ENCODE measurements around the gene NAXD. TPM values are rescaled to one million over a fixed set of nuclear protein-coding genes. Genes with fewer than 3 reads are reported as not detected.
A peak's percentile ranks its signal among the peaks of the same experiment; 100 is the strongest.
"Not testable (repeated sequence)": the region's sequence is repeated elsewhere in the genome, so short reads cannot be mapped to it uniquely, and the experiment has no call there.

Gene NAXD
- total RNA-seq, 1 donor from 2014 or later = 27.9 TPM

DNA sequence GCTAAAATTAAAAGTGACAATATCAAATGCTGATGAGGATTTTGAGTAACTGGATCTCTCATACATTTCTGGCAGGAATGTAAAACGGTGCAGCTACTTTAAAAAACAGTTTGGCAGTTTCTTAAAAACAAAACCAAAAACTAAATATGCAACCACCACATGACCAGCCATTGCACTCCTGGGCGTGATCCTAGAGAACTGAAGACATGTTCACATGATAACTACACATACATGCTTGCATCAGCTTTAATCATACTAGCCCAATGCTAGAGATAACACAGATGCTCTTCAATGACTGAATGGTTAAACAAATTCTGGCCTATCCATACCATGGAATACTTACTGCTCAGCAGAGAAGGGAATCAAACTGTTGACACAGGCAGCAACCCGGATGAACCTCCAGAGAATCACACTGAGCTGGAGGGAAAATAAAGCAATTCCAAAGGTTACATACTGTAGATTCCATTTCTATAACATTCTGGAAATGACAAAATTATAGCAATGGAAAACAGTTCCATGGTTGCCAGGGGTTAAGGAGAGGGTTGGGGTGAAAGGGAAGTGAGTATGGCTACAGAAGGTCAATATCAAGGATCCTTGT lies 25.5 kb upstream of the NAXD start:
- ATAC-seq (no peak), DNase-seq (ENCODE audit: missing footprints) (no peak)
- intact Hi-C loops (cut with DNase I) = loop anchor here (5.0 kb wide), 1 partner anchor 462 kb away; no protein-coding TSS in a partner anchor

DNA sequence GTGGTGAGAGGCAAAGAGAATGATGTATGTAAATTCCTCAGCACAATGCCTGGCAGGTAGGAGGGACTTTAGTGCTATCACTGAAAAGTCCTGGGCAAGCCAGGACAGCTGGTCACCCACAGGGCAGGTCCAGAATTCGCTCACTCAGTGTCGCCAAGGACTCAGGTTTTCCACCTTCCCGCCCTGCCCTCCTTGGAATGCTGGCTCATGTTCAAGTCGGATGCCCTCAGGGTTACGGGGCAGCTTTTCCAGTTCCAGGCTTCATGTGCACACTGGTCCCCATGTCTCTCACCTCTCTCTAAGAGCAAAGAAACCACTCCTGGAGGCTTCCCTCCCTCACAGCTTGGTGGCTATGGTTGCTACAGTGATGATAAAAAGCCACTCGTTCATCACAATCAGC lies 24.8 kb upstream of the NAXD start:
- ATAC-seq = no peak
- no peak for DNase-seq (ENCODE audit: missing footprints)
- intact Hi-C loops (cut with DNase I) = loop anchor here (5.0 kb wide), 1 partner anchor 462 kb away; no protein-coding TSS in a partner anchor

DNA sequence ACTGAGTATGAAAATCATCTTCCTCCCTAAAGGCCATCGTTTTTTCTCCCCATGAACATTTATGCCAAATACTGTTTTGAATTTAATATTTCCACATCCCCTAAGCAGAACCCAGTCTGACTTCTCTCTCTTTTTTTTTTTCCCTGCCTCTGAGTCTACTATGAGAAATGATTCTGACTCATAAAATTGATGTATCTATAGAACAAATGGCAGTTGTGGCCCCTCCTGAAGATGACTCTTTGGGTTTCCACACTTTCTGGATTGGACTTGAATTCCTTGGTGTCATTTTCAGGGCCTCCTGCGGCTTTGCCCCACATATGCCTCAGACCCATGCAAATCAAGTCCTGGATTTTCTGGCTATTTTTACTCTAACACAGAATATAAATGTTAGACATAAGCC lies 22.7 kb upstream of the NAXD start:
- DNase-seq (ENCODE audit: missing footprints) = no peak
- no peak for ATAC-seq
- intact Hi-C loops (cut with DNase I) = loop anchor here (1.0 to 5.0 kb wide), 2 partner anchors 227 to 460 kb away; no protein-coding TSS in a partner anchor

DNA sequence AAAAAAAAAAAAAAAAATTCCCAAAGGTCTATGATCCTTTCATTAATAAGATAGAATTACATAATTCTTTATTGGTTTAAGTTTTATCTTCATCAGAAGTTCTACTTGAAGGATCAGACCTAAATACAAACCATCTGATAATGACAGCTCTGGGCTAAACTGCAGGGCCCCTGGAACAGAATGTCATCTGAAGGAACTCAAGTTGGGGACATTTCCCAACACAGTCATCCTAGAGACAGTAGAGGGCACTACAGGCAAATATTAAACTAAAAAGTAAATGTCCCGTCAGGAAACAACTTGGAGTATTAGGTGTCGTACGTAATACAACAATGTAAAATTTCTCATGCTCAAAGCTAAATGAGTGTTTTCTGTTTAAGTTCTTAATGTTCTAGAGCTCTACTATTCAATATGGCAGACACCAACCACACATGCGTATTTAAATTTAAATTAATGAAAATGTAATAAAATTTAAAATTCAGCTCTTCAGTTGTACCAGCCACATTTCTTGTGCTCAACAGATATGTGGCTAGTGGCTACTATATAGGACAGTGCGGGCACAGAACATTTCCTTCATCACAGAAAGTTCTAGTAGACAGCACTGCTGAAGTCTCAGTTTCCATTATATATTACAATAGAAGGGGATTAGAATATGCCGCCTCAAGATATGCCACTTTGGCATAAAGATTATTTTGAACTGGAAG lies 21.8 kb upstream of the NAXD start:
- DNase-seq (ENCODE audit: missing footprints) (no peak), ATAC-seq (peak; percentile 80)
- intact Hi-C loops (cut with DNase I) = loop anchor here (1.0 to 5.0 kb wide), 2 partner anchors 226 to 459 kb away; no protein-coding TSS in a partner anchor

DNA sequence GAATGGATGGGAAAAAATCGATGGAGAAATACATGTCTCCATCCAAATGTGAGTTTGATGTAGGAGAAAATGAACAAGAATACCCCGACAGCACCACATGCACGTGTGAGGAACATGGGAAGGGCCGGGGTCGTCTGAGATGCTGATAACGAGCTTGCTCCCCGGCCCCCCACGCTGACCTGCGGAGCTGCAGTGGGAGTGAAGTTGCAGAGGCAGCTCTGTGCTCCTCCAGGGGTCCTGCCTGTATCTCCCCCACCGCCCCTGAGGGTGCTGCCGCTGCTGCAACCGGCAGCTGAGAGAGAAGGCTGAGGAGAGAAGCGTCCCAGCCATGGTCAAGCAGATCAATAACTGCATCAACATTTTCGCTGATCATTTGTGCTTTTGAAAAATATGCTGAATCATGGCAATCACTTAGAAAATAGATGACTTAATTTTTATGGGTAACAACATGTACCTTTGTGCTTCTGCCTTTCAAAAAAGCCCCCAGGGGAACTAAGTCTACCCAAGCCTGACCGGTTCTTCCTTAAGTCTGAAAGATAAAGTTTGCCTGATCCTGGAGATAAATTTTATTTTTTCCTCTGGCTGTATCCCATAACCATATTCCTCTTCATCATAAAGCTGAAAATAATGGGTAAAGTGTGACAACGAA lies 18.2 kb upstream of the NAXD start:
- intact Hi-C loops (cut with DNase I) = no loop called here
- ATAC-seq (no peak), DNase-seq (ENCODE audit: missing footprints) (no peak)

DNA sequence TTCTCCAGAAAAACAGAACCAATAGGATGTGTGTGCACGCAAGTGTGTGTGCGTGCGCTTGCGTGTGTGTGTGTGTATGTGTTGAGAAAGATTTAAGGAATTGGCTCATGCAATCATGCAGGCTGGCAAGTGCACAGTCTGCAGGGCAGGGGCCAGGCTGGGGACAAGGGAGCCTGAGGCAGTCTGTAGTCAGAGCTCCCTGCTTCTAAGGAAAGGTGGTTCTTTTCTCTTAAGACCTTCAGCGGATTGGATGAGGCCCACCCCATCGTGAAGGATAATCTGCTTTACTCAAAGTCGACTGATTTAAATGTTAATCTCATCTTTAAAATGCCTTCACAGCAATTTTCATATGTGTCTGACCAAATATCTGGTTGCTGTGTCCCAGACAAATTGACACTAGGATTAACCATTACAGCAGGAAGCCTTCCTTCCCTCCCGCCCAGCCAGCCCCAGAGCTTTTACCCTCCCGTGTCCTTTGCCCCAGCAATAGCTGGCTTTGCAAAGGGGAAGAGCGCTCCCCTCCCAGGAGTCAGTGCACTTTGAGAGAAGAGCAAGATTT lies 15.0 kb upstream of the NAXD start:
- DNase-seq (ENCODE audit: missing footprints) (no peak), ATAC-seq (no peak)
- intact Hi-C loops (cut with DNase I) = no loop called here

DNA sequence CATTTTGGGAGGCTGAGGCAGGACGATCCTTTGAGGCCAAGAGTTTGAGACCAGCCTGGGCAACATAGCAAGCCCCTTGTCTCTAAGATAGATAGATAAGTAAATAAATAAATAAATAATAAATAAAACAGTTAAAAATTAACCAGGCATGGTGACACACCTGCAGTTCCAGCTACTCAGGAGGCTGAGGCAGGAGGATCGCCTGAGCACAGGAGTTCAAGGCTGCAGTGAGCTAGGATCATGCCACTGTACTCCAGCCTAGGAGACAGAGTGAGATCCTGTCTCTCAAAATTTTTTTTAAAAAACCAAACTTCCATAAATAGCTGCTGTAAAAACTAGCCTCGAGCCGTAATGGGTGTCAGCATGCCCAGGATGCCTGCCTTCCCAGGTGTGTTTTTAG lies 14.4 kb upstream of the NAXD start:
- intact Hi-C loops (cut with DNase I) = no loop called here
- DNase-seq (ENCODE audit: missing footprints) = no peak
- no peak for ATAC-seq

DNA sequence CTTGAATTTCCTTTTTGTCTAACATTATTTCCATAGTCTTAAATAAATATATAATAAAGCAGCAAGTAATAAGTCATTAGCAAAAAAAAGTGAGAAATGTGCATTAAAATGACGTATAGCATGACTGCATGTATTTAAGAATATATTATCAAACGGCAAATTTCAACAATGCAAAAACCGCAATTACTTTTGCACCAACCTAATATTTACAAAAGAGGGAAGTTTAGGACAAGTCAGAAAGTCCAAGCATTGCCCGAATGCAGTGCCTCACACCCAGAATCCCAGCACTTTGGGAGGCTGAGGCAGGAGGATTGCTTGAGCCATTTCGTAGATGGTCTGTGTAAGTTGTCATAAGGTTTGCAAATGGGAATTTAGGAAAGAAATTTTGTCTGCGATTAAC lies 10.2 kb upstream of the NAXD start:
- DNase-seq (ENCODE audit: missing footprints) = no peak
- no peak for ATAC-seq
- intact Hi-C loops (cut with DNase I) = no loop called here

DNA sequence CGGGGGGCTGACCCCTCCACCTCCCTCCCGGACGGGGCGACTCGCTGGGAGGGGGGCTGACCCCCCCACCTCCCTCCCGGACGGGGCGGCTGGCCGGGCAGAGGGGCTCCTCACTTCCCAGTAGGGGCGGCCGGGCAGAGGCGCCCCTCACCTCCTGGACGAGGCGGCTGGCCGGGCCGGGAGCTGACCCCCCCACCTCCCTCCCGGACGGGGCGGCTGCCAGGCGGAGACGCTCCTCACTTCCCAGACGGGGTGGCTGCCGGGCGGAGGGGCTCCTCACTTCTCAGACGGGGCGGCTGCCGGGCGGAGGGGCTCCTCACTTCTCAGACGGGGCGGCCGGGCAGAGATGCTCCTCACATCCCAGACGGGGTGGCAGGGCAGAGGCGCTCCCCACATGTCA lies 9.1 kb upstream of the NAXD start:
- intact Hi-C loops (cut with DNase I); ATAC-seq; DNase-seq (ENCODE audit: missing footprints): not testable (repeated sequence)

DNA sequence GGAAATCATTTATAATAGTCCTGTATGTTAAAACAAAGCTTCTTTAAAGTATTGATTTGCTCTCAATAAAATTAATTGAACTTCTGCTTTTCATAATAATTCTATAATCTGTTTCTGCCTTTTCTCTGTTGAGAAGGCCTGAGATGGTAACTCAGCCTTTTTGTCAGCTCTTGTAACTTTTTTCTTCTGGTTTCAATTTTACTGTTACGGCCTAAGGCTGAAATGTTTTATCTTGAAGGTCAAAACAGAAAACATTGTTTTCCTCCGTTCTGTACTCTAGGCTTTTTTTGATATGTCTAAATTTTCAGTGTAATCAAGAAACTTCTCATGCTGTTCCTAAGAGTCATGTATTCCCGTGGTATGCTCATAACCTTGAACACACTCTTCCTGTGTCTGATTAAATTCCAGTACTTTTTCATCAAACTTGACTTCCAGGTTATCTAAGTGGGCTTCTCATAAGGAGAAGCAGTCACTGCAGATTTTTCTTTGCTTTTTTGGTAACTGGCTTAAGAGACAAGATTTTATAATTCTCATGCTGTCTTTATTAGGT lies 7.6 kb upstream of the NAXD start:
- DNase-seq (ENCODE audit: missing footprints) (no peak), ATAC-seq (no peak)
- intact Hi-C loops (cut with DNase I) = no loop called here

DNA sequence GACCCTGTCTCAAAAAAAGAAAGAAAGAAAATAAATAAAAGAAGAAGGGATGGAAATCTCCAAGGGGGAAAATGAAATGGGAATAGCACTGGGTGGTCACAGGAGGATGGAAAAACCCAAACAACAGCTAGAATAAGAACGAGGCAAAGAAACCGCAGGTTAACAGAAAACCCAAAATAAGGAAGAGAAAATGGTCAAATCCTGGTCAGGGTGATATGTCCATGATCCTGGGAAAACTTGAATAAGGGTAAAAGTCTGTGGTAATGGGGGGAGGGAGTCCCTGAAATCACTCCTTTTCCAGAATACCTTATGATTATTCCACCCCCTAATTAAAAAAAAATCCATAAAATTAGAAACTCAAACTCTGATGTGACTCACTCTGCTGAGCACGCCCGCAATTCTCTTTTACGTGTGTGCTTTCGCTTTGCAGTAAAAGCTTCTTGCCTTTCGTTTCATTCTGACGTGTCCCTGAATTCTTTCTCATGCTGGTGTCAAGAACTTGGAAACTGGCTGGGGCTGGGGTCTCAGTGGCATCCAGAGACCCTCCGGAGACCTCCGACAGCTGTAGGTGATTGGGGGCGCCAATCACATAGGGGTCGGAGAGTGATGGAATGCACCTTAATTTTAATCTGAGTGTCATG lies 4.3 kb upstream of the NAXD start:
- intact Hi-C loops (cut with DNase I) = no loop called here
- ATAC-seq (no peak), DNase-seq (ENCODE audit: missing footprints) (no peak)

DNA sequence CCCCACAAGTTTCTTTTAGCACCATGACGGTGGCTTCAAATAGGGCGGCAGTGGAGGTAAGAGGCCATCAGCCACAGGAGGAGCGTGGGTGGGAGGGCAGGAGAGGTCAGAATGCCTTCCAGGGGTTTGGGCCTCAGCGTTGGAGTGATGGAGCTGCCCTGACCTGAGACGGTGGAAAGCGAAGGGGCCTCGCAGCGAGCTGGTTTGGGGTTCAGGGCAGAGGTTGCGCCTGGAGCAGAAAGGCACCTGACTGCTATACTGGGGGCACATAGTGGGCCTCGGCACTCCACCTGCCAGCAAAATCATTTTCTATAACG lies 382 bp upstream of the NAXD start:
- intact Hi-C loops (cut with DNase I) = no loop called here
- ATAC-seq = no peak

DNA sequence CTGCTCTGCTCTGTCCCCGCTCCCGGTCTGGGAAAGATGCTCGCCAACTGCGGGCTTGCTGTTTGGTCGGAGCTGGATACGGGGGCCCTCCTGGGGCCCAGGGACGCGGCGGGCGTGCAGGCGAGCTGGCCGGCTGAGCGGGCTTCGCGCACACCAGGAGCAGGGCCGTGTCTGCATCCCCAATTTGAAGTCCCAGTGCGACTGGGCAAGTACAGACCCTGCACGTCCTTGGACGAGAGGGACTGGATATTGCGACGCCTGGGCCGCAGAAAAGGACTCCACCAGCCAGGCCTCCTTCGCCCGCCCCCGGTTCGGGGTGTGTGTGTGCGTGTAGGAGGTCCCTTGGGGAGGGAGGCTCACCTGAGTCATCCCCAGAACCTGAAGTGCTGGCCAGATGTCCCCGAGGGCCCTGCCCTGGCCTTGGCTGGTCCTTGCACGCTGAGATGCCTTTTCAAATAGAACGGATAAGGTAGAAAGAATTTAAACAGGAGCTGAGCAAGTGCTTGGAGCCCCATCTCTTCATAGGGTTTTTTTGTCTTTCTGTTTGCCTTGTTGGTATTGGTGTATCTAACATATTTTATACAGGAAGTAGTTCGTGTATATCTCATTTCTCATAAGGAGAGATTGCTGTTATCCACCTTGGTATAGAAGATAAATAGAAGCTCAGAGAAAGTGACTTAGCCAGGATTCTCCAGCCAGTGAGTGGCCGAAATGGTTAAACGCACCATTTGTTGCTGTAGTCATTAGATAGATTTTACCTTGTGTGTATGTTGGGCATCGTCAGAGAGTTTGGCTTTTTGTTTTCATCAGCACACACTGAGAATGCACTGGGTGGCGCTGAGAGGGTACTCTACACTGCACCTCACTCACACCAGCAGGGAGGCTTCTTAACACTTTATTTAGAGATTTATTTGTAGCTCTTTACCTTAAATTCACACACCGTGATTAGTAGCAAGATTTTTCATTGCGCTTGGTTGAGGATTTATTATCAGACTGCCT lies 1.1 kb downstream of the NAXD start:
- intact Hi-C loops (cut with DNase I) = loop anchor here (2.0 kb wide), 1 partner anchor 96 kb away; the partner anchor contains the start of gene ING1
- DNase-seq (ENCODE audit: missing footprints) (no peak), ATAC-seq (peak; percentile 4)

More for the DNA sequence above, 382 bp upstream of the NAXD start:
- DNase-seq (ENCODE audit: missing footprints) = no peak

DNA sequence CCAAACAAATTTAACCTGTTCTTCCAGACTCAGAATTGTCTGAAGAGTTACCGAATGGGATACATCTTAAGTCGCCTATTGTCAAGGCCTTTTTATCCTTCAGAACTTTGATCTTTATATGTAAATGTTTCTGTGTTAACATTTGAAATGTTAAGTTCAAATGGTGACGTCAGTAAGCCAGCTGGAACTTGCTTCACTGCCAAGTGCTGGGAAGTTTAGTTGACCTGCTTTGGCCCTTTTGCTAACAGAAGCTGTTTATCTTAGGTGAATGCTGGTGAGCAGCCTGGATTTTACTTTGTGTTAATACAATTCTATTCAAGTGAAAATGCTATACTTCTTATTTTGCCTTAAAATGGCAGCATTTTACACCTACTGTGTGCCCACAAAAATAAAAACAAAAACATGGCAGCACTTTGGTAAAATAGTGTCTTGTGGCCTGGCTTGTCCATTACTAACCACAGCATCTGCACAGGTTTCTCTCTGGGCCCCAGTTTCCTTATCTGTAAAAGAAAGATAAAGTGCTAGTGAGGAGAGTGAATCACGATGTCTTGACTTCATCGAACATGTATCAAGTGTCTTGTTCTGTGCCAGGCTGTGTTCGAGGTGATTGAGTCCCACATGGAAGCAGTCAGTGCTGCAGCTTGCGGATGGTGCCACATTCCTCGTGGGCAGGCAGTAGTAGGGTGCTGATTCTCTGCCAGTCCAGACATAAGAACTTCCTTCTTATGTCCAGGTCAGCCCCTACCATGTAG lies 2.2 kb downstream of the NAXD start:
- intact Hi-C loops (cut with DNase I) = loop anchor here (2.0 kb wide), 1 partner anchor 95 kb away; the partner anchor contains the start of gene ING1
- DNase-seq (ENCODE audit: missing footprints) (no peak), ATAC-seq (no peak)

DNA sequence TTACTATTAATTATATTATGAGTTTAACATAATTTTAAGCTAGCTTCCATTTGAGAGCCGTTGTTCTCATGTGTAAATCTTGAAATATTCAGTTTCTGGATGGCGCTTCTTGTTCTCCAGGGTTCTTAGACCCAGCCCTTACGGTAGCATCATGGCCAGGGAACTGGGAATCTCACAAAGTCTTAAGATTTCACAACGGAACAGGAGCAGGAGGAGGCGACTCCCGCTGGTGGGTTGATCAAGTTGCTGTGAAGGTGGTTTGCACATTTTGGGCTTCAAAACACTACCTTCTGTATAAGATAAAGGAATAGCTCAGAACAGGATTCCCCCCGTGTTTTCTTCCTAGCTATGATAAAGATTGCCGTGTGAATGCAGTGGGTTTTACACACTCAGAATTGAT lies 2.8 kb downstream of the NAXD start:
- ATAC-seq (no peak), DNase-seq (ENCODE audit: missing footprints) (no peak)
- intact Hi-C loops (cut with DNase I) = no loop called here

DNA sequence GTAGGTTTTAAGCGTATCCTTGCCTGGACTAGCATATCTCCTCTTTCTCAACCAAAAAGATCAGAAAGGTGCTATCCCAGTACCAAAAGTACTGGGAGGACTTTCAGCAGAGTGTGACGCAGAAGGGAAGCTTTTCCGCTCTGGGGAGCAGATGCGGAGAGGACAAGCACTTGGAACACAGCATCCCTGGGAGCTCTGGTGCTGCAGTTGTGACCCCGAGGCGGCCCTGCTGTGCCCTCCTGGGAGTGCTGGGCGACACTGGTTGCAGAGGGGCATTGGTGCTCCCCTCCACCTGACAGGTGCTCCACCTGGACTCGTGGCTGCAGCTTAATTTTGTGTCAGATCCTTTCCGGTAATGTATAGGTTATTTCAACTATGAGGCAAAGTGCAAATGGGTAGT lies 3.4 kb downstream of the NAXD start:
- DNase-seq (ENCODE audit: missing footprints) = no peak
- intact Hi-C loops (cut with DNase I) = no loop called here
- ATAC-seq = no peak

DNA sequence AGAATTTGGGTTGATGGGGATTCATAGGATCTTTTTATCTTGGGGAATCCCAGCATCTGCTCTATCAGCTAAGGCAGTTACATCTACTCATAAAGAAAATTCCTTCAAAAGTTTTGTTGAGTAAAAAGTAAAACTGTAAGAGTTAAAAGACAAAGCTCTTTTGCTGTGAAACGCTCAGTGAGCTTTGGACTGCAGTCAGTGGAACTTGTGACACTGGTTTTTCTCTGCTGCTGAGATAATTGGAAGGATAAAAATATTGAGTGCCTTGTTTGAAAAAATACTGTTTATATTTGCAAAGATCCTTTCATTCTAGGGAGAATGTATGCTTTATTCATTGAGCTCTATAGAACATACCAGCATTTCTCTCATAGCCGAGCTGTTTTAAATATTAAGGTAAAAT lies 5.3 kb downstream of the NAXD start:
- DNase-seq (ENCODE audit: missing footprints) (no peak), ATAC-seq (no peak)
- intact Hi-C loops (cut with DNase I) = no loop called here

Data from Right ventricle myocardium inferior (tissue), 1 donor.